GM19351 (cell line): ENCODE measurements around the gene BEND5.

Source experiments
- ATAC-seq: cut with Tn5 transposase; IDR thresholded peaks from one replicate; pipeline ENCODE4 v1.9.1; 2021; ENCODE audit warnings: mild to moderate bottlenecking, moderate library complexity; ENCODE audit not compliant: unreplicated experiment

Gene BEND5

GRCh38 chr1:48683839-48684238 is 92.9 kb downstream of the BEND5 start:
- no peak for ATAC-seq

DNA sequence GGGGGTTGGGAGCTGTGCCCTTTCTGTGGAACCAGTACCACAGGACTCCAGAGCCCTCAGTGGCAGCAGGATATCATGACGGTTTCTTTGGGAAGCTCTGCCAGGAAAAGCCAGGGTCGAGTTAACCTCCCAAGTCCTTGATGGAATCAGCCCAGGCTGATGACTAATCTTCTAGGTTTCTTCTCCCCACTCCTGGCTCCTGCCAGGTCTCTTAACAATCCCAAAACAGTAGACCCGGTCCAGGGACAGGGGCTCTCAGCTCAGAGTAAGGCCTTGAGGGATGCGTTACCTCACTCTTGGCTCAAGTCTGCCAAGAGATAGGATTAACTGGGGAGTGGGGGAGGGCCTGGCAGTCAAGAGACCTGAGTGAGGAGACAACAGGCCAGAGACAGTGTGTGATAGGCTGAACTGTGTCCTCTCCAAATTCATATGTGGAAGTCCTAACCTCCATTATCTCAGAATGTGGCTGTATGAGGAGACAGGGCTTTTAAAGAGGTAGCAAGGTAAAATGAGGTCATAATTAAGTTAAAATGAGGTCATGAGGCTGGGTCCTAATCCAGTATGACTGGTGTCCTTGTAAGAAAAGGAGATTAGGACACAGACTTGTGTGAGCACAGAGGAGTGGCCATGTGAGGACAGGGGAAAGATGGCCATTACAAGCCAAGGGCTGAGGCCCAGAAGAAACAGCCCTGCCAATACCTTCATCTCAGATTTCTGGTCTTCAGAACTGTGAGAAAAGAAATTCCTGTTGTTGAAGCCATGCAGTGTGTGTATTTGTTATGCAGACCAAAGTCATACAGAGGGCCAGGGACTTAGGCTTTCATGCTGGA is 95.0 kb downstream of the BEND5 start:
- ATAC-seq: no peak

DNA sequence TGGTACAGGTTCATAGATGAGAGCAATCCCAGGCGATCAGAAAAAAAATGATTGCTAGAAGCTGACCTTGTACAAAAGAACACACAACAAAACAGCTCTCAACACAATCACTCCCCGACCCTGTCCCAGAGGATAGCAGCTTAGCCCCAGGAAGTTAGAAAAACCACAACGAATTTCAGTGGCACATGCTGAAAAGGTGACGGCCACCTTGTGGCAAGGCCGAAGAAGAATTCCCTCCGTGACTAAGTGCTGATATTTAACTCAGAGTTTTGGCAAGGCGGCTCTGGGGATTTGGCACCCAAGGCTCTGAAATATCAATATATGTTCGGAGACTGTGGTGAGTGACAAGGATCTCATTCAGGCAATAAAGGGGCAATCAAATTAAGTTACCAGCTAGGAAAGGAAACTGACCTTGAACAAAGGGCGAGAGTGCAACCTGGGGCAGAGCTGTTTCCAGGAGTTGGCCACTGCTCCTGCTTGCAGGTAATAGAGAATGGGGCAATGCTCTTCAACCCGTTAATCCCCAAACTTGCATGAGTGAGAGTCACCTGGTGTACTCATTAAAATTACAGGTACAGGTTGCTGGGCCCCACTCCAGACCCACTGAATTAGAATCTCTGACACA is 96.2 kb downstream of the BEND5 start:
- ATAC-seq: no peak

GRCh38 chr1:48679859-48680258 is 96.8 kb downstream of the BEND5 start:
- no peak for ATAC-seq

GRCh38 chr1:48678710-48679505 is 97.8 kb downstream of the BEND5 start:
- no peak for ATAC-seq
